ENCODE measurements around the gene TBL1Y. TPM values are rescaled to one million over a fixed set of nuclear protein-coding genes. Genes with fewer than 3 reads are reported as not detected.

The TBL1Y gene
- total RNA-seq, 1 donor from 2014 or later, result not detected

Other genes starting within 250 kb of the TBL1Y start
- not detected for gene AMELY, start 1.1 kb downstream of the TBL1Y start, total RNA-seq